Loucy (cell line): ENCODE data around the gene TMEM235.

Source experiments
- H2AFZ ChIP-seq: fragments of 200-600 bp; sonication (generic); 2 replicates; pipeline ENCODE4 v1.6.0; 2016; ENCODE audit warnings: antibody characterized with exemption, mild to moderate bottlenecking, low read length, moderate library complexity
- H3F3A ChIP-seq: fragments of 200-600 bp; 2 replicates; pipeline ENCODE4 v1.6.0; 2016; ENCODE audit warnings: antibody characterized with exemption, low read depth, mild to moderate bottlenecking
- H3K27me3 ChIP-seq: fragments of 200-600 bp; sonication (generic); 2 replicates; pipeline ENCODE4 v1.6.1; 2014; ENCODE audit warnings: low read length, mild to moderate bottlenecking; ENCODE audit not compliant: insufficient read depth, poor library complexity, severe bottlenecking
- H3K36me3 ChIP-seq: fragments of 200-600 bp; sonication (generic); 2 replicates; pipeline ENCODE4 v1.6.1; 2016; ENCODE audit warnings: low read length; ENCODE audit not compliant: insufficient read depth
- H3K4me1 ChIP-seq: fragments of 200-600 bp; sonication (generic); 2 replicates; pipeline ENCODE4 v1.5.1; 2014; ENCODE audit warnings: low read length, mild to moderate bottlenecking; ENCODE audit not compliant: insufficient read depth, poor library complexity, severe bottlenecking
- H3K4me2 ChIP-seq: fragments of 200-600 bp; sonication (generic); 2 replicates; pipeline ENCODE4 v1.6.0; 2014; ENCODE audit warnings: antibody characterized with exemption, low read length, low read depth, mild to moderate bottlenecking; ENCODE audit not compliant: poor library complexity, severe bottlenecking
- H3K4me3 ChIP-seq: fragments of 200-600 bp; sonication (generic); 2 replicates; pipeline ENCODE4 v1.5.1; 2014; ENCODE audit warnings: low read length, mild to moderate bottlenecking, mixed read lengths; ENCODE audit not compliant: poor library complexity, severe bottlenecking
- H3K79me2 ChIP-seq: fragments of 200-600 bp; sonication (generic); 2 replicates; pipeline ENCODE4 v1.6.1; 2014; ENCODE audit warnings: low read length; ENCODE audit not compliant: insufficient read depth
- H3K9ac ChIP-seq: fragments of 200-600 bp; sonication (generic); 2 replicates; pipeline ENCODE4 v1.6.0; 2014; ENCODE audit warnings: mild to moderate bottlenecking, low read depth, low read length, moderate library complexity; ENCODE audit not compliant: poor library complexity, severe bottlenecking
- H3K9me2 ChIP-seq: fragments of 200-600 bp; sonication (generic); replicated peaks from 2 replicates; pipeline ENCODE4 v1.6.1; 2016; ENCODE audit warnings: low read depth, low read length, mixed read lengths
- H3K9me3 ChIP-seq: fragments of 200-600 bp; sonication (generic); 2 replicates; pipeline ENCODE4 v1.6.1; 2014; ENCODE audit warnings: mild to moderate bottlenecking, antibody characterized with exemption, low read length, low read depth; ENCODE audit not compliant: insufficient read depth
- H4K20me1 ChIP-seq: fragments of 200-600 bp; sonication (generic); 2 replicates; pipeline ENCODE4 v1.6.0; 2014; ENCODE audit warnings: antibody characterized with exemption, low read length, mild to moderate bottlenecking; ENCODE audit not compliant: insufficient read depth, poor library complexity, severe bottlenecking
- EZH2phosphoT487 ChIP-seq: fragments of 200-600 bp; IDR thresholded peaks from 2 replicates; pipeline ENCODE4 v1.6.1; 2018; ENCODE audit warnings: antibody characterized with exemption, mild to moderate bottlenecking, moderate library complexity, borderline replicate concordance
- TF ChIP-seq, protein P1 (sequence below): fragments of 200-600 bp; sonication (generic); conservative IDR thresholded peaks from 2 replicates; pipeline ENCODE4 v1.5.1; 2014; ENCODE audit warnings: mild to moderate bottlenecking, antibody characterized with exemption, low read length

Gene TMEM235

DNA sequence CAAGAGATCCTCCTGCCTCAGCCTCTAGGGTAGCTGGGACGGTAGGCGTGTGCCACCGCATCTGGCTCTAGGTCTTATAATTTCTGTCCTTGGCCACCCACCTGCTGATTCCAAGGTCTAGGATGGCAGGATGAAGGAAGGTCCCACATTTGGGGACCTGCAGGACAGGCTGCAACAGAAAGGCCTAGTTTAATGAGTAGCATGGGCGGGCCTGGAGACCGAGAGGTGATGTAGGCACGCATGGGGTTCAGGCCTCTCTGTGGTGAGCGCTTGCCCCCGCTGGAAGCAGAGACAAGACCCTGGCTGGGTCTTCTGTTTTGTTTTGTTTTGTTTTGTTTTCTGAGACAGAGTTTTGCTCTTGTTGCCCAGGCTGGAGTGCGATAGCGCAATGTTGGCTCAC, 33.7 kb downstream of the TMEM235 start:
- Histone ChIP-seq H3K4me3 (no peak overlapping the region), H3K9ac (no peak overlapping the region), H3K4me1 (no peaks in the 10 kb centered on the region), H3K4me2 (no peak overlapping the region), H3K9me2 (no peaks in the 10 kb centered on the region), H4K20me1 (no peaks in the 10 kb centered on the region), H3K9me3 (no peaks in the 10 kb centered on the region), H3K79me2 (no peaks in the 10 kb centered on the region), H3K36me3 (no peaks in the 10 kb centered on the region), H3K27me3 (no peaks in the 10 kb centered on the region), H3F3A (no peaks in the 10 kb centered on the region), H2AFZ (no peak overlapping the region)
- TF ChIP-seq, protein P1, sequence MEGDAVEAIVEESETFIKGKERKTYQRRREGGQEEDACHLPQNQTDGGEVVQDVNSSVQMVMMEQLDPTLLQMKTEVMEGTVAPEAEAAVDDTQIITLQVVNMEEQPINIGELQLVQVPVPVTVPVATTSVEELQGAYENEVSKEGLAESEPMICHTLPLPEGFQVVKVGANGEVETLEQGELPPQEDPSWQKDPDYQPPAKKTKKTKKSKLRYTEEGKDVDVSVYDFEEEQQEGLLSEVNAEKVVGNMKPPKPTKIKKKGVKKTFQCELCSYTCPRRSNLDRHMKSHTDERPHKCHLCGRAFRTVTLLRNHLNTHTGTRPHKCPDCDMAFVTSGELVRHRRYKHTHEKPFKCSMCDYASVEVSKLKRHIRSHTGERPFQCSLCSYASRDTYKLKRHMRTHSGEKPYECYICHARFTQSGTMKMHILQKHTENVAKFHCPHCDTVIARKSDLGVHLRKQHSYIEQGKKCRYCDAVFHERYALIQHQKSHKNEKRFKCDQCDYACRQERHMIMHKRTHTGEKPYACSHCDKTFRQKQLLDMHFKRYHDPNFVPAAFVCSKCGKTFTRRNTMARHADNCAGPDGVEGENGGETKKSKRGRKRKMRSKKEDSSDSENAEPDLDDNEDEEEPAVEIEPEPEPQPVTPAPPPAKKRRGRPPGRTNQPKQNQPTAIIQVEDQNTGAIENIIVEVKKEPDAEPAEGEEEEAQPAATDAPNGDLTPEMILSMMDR, result no peak
- TF ChIP-seq EZH2phosphoT487, result no peak

DNA sequence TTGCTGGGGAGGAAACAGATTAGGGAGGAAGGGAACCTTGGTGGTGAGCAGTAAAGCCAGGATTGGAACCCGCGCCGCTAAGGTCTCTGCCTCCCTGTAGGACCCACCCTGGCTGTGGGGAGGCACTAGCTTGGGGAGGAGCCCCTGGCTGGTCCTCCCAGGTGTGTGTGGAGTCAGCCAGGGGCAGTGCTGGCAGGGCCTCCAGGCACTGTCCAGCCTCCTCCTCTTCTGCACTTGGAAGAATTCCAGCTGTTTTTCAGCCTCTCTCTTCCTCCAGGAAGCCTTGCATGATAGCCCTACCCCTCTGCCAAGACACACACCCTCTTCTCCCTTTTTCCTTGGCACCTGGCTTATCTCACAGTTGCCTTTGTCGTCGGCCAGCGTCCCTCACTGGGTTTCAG, 34.8 kb downstream of the TMEM235 start:
- Histone ChIP-seq H3K4me2 (no peak overlapping the region), H3K36me3 (no peaks in the 10 kb centered on the region), H4K20me1 (no peaks in the 10 kb centered on the region), H3K9ac (no peak overlapping the region), H3K4me1 (no peaks in the 10 kb centered on the region), H3K27me3 (no peaks in the 10 kb centered on the region), H3F3A (no peaks in the 10 kb centered on the region), H3K79me2 (no peaks in the 10 kb centered on the region), H3K9me3 (no peaks in the 10 kb centered on the region), H2AFZ (no peak overlapping the region), H3K4me3 (no peak overlapping the region), H3K9me2 (no peaks in the 10 kb centered on the region)
- TF ChIP-seq EZH2phosphoT487, result no peak
- TF ChIP-seq, protein P1, result no peak

DNA sequence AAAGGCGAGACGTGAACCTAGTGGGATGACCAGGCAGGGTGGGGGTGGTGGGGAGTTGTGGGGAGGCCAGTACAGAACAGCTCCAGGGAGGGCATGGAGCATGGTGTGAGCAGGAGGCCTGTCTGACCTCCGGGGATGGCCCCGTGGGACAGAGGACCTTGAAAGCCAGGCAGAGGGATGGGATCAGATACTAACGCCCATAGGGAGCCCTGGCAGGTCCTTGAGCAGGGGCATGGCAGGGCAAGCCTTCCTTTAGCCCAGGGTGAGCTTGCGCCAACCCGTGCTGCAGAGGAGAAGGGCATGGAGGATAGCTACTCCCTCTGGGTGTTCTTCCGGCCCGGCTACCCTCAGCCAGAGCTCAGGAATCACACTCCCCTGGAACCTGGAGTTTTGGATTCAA, 35.3 kb downstream of the TMEM235 start:
- H3K9ac ChIP-seq, result no peak overlapping the region
- no peak overlapping the region for H3K4me3 ChIP-seq
- H3F3A ChIP-seq, result no peaks in the 10 kb centered on the region
- H3K79me2 ChIP-seq, result no peaks in the 10 kb centered on the region
- no peaks in the 10 kb centered on the region for H3K27me3 ChIP-seq
- H3K4me1 ChIP-seq, result no peaks in the 10 kb centered on the region
- no peaks in the 10 kb centered on the region for H3K9me3 ChIP-seq
- no peak overlapping the region for H3K4me2 ChIP-seq
- no peaks in the 10 kb centered on the region for H3K36me3 ChIP-seq
- H3K9me2 ChIP-seq, result no peaks in the 10 kb centered on the region
- H4K20me1 ChIP-seq, result no peaks in the 10 kb centered on the region
- H2AFZ ChIP-seq, result no peak overlapping the region
- no peak for TF ChIP-seq EZH2phosphoT487
- TF ChIP-seq, protein P1, result no peak
